ENCODE data around the gene TNFSF13.

TNFSF13 gene

GRCh38 chr17:7538891-7539545 is 19.5 kb upstream of the TNFSF13 start:
- Histone ChIP-seq H3K27ac (no peak overlapping the region), H3K4me1 (no peaks in the 10 kb centered on the region), H2AFZ (no peak overlapping the region), H3K9ac (no peak overlapping the region), H3K79me2 (no peaks in the 10 kb centered on the region), H3K36me3 (ENCODE audit: control insufficient read depth, insufficient read depth, low read length) (no peaks in the 10 kb centered on the region), H3K9me3 (ENCODE audit: control insufficient read depth, low read length) (no peaks in the 10 kb centered on the region), H3K4me3 (ENCODE audit: low read depth, low read length) (no peak overlapping the region), H3K27me3 (ENCODE audit: control insufficient read depth, insufficient read depth, low read length) (no peaks in the 10 kb centered on the region), H3K4me2 (ENCODE audit: low read length) (no peak overlapping the region)
- TF ChIP-seq CTCF (IDR thresholded peaks at IDR 0.05) = no peak

DNA sequence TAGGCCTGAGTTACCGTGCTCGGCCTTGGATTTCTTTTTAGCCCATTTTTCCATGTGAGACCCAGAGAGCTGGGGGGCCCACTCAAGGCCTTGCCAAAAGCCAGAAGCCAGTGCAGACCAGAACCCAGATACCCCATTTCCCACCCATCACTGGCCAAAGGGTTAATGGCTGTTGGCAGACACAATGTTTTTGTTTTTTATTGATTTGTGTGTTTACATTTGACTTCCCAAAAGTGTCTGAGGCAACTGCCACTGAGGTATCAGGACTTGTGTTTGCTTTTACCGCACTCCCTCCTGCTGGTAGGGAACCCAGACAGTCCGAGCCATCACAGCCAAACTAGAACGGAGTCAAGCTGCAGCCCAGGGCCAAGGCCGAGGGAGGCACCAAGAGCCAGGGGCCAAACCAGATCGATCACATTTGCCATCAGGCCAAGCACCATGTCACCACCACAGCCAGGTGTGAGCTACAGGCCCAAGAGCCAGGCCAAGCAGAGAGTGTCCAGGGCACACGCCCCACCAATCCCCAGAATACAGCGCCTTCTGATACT is 17.4 kb upstream of the TNFSF13 start:
- H3K4me3 ChIP-seq (ENCODE audit: low read depth, low read length) = no peak overlapping the region
- H3K9me3 ChIP-seq (ENCODE audit: control insufficient read depth, low read length) = no peaks in the 10 kb centered on the region
- no peaks in the 10 kb centered on the region for H3K36me3 ChIP-seq (ENCODE audit: control insufficient read depth, insufficient read depth, low read length)
- H3K27me3 ChIP-seq (ENCODE audit: control insufficient read depth, insufficient read depth, low read length) = no peaks in the 10 kb centered on the region
- H3K4me2 ChIP-seq (ENCODE audit: low read length) = no peak overlapping the region
- H3K79me2 ChIP-seq = no peaks in the 10 kb centered on the region
- H3K9ac ChIP-seq = no peak overlapping the region
- H3K27ac ChIP-seq = no peak overlapping the region
- no peaks in the 10 kb centered on the region for H3K4me1 ChIP-seq
- TF ChIP-seq CTCF (IDR thresholded peaks at IDR 0.05) = no peak
- no peak overlapping the region for H2AFZ ChIP-seq

GRCh38 chr17:7544911-7545310 is 13.6 kb upstream of the TNFSF13 start:
- H3K27me3 ChIP-seq (ENCODE audit: control insufficient read depth, insufficient read depth, low read length) = no peaks in the 10 kb centered on the region
- H3K79me2 ChIP-seq = no peaks in the 10 kb centered on the region
- no peak overlapping the region for H3K27ac ChIP-seq
- no peaks in the 10 kb centered on the region for H3K9me3 ChIP-seq (ENCODE audit: control insufficient read depth, low read length)
- no peak for TF ChIP-seq CTCF (IDR thresholded peaks at IDR 0.05)
- no peak overlapping the region for H3K9ac ChIP-seq
- H3K36me3 ChIP-seq (ENCODE audit: control insufficient read depth, insufficient read depth, low read length) = no peaks in the 10 kb centered on the region
- H3K4me1 ChIP-seq = no peaks in the 10 kb centered on the region
- H3K4me2 ChIP-seq (ENCODE audit: low read length) = no peak overlapping the region
- H3K4me3 ChIP-seq (ENCODE audit: low read depth, low read length) = no peak overlapping the region
- H2AFZ ChIP-seq = no peak overlapping the region

GRCh38 chr17:7548585-7549400 is 9.8 kb upstream of the TNFSF13 start, which contains the start of gene TNFSF12:
TNFSF12 (plus strand) TSS chr17:7549058; CDS start chr17:7549154, 96 bp downstream.
- TF ChIP-seq CTCF (IDR thresholded peaks at IDR 0.05) = peak; percentile 25

More at GRCh38 chr17:7548585-7549400, 9.8 kb upstream of the TNFSF13 start, which contains the start of gene TNFSF12:
- Histone ChIP-seq H3K27ac (peak within 1 kb of the TSS; percentile 68), H3K36me3 (ENCODE audit: control insufficient read depth, insufficient read depth, low read length) (no peaks in the 10 kb centered on the region), H3K79me2 (no peaks in the 10 kb centered on the region), H3K4me1 (no peaks in the 10 kb centered on the region), H3K9me3 (ENCODE audit: control insufficient read depth, low read length) (no peaks in the 10 kb centered on the region), H3K4me2 (ENCODE audit: low read length) (peak within 1 kb of the TSS; percentile 96), H3K27me3 (ENCODE audit: control insufficient read depth, insufficient read depth, low read length) (no peaks in the 10 kb centered on the region), H2AFZ (peak within 1 kb of the TSS; percentile 93), H3K9ac (peak within 1 kb of the TSS; percentile 38), H3K4me3 (ENCODE audit: low read depth, low read length) (peak within 1 kb of the TSS; percentile 70)

Data from parathyroid adenoma (tissue), 2 donors.